ENCODE measurements around the gene TAGAP. TPM values are rescaled to one million over a fixed set of nuclear protein-coding genes. Genes with fewer than 3 reads are reported as not detected.

TAGAP gene
- total and polyA plus RNA-seq, 2 donors (not counting 3 experiments of a cell fraction or from before 2014, with no cell fraction given), result not detected

- H3K79me2 ChIP-seq (ENCODE audit: control insufficient read depth, insufficient read depth, low read length), result no peaks in the 10 kb centered on the region
- H2AFZ ChIP-seq (ENCODE audit: low read depth, low read length), result peak within 1 kb of the TSS; percentile 90
- peak; percentile 66 for DNase-seq (ENCODE audit: low read depth, low spot score)
- no peaks in the 10 kb centered on the region for H3K27me3 ChIP-seq (ENCODE audit: control insufficient read depth in 2 of 2, insufficient read depth in 2 of 2, low read length in 2 of 2)
- H3K9me1 ChIP-seq (replicated peaks; ENCODE audit: control insufficient read depth, extremely low read depth, insufficient read depth, low read length), result no peaks in the 10 kb centered on the region
- peak; percentile 79 for FAIRE-seq
- peak within 1 kb of the TSS; percentile 96 for H3K4me2 ChIP-seq (ENCODE audit: insufficient read depth, low read length)
- H4K20me1 ChIP-seq (replicated peaks; ENCODE audit: control insufficient read depth, extremely low read depth, insufficient read depth, low read length), result no peaks in the 10 kb centered on the region
- H3K27ac ChIP-seq (ENCODE audit: insufficient read depth, low read depth, low read length), result peak within 1 kb of the TSS; percentile 47
- intact Hi-C loops (cut with micrococcal nuclease) (no loop called here), dilution Hi-C loops (cut with MboI; ENCODE audit: extremely low pct_ligation_motif_present, low sequenced_read_pairs) (no loop called here)
- ChIA-PET CTCF (interaction anchor here (0.8 to 2.0 kb wide), 6 partner anchors 7 to 281 kb away, joined by 3 to 13 read pairs (median 6); no protein-coding TSS in a partner anchor), POLR2A (interaction anchor here (0.5 kb wide), 1 partner anchor 55 kb away, joined by 4 read pairs; no protein-coding TSS in a partner anchor)
- H3K9ac ChIP-seq (replicated peaks; ENCODE audit: extremely low read depth, insufficient read depth, low read length), result peak within 1 kb of the TSS; percentile 59
- H3K36me3 ChIP-seq (ENCODE audit: control insufficient read depth in 2 of 2, extremely low read depth in 1 of 2, insufficient read depth in 2 of 2, low read length in 2 of 2), result no peaks in the 10 kb centered on the region
- peaks cover 14% of the 10 kb centered on the region for H3K4me1 ChIP-seq (ENCODE audit: control insufficient read depth, extremely low read depth, insufficient read depth, low read length)
- BruUV-seq (replicated peaks), result TSS peak; percentile 69
- H3K9me3 ChIP-seq (replicated peaks; ENCODE audit: control insufficient read depth, insufficient read depth, low read length), result no peaks in the 10 kb centered on the region
- H3K4me3 ChIP-seq (replicated peaks in 1 of 3; ENCODE audit: insufficient read depth in 1 of 3, low read depth in 1 of 3, low read length in 3 of 3), result peak within 1 kb of the TSS; percentile 36 to 78 (median 76)
- TF ChIP-seq EZH2 (IDR thresholded peaks at IDR 0.05; ENCODE audit: borderline replicate concordance, low read depth, low read length, severe bottlenecking) (no peak), POLR2A (IDR thresholded peaks at IDR 0.05; ENCODE audit: low read depth, low read length) (peak; percentile 88), CTCF (IDR thresholded peaks at IDR 0.05; ENCODE audit: extremely low read depth in 1 of 2, insufficient read depth in 1 of 2, low read depth in 1 of 2, low read length in 2 of 2) (peak in 1 of 2 donors; percentile 10), POLR2AphosphoS5 (IDR thresholded peaks at IDR 0.05; ENCODE audit: insufficient read depth, low read depth, low read length) (peak; percentile 81), FOS (IDR thresholded peaks at IDR 0.05; ENCODE audit: borderline replicate concordance, insufficient read depth, low read length) (peak; percentile 14), GATA2 (IDR thresholded peaks at IDR 0.05; ENCODE audit: insufficient read depth, insufficient read length, low read depth, low read length) (no peak), MYC (IDR thresholded peaks at IDR 0.05; ENCODE audit: low read depth, low read length) (no peak), JUN (IDR thresholded peaks at IDR 0.05; ENCODE audit: borderline replicate concordance, insufficient read depth, insufficient read length, low read depth) (no peak), MAX (IDR thresholded peaks at IDR 0.05; ENCODE audit: insufficient read depth, insufficient read length) (peak; percentile 82)
Measured at GRCh38 chr6:158999666-159000403, 45.0 kb downstream of the TAGAP start, which contains the start of gene RSPH3. Gene RSPH3, minus strand, starts transcription at chr6:159000202. Its CDS starts 652 bp downstream, at chr6:158999550.
